GM19025 (cell line): ENCODE results near the gene MSI2.
"Not testable (repeated sequence)": the region's sequence is repeated elsewhere in the genome, so short reads cannot be mapped to it uniquely, and the experiment has no call there.

Source experiments
- ATAC-seq: cut with Tn5 transposase; IDR thresholded peaks from one replicate; pipeline ENCODE4 v1.9.1; 2021; ENCODE audit warnings: mild to moderate bottlenecking, low read depth, moderate library complexity; ENCODE audit not compliant: unreplicated experiment

The MSI2 gene

DNA sequence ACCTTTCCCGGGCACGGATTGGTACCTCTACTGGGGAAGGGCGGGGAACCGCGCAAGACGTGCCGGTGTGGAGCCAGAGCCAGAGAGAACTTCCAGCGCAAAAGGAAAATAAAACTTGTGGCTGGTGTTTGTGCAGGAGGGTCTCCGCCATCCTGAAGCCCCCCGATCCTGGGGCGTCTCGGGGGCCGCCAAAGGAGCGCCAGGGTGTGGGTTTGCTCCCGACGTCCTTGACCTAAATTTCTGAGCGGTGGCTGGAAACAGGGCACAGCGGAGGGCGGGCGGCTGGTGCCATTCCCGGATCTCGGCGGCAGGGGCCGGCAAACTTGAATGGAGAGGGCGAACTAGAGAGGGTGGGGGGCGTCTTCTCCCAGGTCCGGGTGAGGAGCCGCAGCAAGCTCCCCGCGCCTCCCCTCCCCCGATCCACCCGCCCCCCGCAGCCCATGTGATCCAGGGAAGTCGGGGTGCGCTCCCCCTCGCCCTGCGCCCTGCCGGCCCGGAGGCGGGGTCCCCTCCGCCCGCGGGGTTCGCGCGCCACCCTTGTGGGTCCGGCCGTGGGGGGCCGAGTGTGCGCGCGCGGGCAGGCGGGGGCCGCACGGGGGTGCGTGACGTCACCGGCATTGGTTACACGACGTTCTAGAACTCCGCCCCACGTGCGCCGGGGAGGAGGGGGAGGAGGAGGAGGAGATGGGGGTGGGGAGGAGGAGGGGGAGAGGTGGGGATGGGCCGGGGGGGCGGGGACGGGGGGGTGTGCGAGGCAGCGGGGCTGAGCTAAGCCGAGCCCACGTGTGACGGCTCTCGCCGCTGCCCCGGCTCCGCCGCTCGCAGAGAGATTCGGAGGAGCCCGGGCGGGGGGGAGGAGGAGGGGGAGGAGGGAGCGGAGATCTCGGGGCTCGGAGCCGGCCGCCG, at the start of gene MSI2:
Gene MSI2, plus strand, starts transcription at position 748 of the 906 bp plus-strand sequence. CDS start 220 bp downstream, outside the sequence.
- ATAC-seq = peak; percentile 78

- ATAC-seq = no peak
These were observed 49.4 kb upstream of the MSI2 start for GRCh38 chr17:57206928-57207327.

GRCh38 chr17:57207396-57207795, 48.9 kb upstream of the MSI2 start:
- ATAC-seq = no peak

DNA sequence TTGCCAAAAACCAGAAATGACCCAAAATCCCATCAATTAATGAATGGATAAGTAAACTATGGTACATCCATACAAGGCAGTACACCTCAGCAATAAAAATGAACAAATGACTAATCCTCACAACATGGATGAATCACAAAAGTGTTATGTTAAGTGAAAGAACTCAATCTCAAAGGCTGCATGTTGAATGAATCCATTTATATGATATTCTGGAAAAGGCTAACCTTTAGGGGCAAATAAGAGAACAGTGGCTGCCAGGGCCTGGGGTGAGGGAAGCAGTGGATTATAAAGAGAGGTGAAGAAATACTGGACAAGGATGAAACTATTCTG, 46.1 kb upstream of the MSI2 start:
- ATAC-seq = no peak

GRCh38 chr17:57210972-57211411, 45.3 kb upstream of the MSI2 start:
- no peak for ATAC-seq

GRCh38 chr17:57211543-57211942, 44.8 kb upstream of the MSI2 start:
- no peak for ATAC-seq

DNA sequence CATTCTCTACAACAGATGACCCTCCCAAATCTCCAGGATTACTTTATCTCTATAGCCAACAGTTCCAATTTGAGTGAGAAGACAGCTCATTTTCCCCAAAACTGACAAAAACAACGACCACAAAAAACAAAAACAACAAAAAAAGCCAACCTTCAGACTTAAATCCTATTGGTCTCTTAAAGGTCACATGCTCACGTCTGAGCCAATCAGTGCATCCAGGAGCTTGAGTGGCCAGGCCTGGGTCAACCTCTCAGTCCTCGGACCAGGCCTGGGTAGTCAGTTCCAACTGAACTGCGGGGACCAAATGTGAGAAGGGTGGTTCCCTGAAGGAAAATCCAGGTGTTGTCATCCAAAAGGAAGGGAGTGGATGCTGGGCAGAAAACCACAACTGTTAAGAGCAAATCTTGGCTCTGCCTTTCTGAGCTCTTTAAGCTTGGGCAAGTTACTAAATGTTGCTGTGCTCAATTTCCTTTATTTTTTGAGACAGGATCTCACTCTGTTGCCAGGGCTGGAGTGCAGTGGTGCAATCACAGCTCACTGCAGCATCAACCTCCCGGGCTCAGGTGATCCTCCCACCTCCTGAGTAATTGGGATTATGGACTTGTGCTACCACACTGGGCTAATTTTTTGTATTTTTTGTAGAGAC, 43.0 kb upstream of the MSI2 start:
- ATAC-seq = no peak

DNA sequence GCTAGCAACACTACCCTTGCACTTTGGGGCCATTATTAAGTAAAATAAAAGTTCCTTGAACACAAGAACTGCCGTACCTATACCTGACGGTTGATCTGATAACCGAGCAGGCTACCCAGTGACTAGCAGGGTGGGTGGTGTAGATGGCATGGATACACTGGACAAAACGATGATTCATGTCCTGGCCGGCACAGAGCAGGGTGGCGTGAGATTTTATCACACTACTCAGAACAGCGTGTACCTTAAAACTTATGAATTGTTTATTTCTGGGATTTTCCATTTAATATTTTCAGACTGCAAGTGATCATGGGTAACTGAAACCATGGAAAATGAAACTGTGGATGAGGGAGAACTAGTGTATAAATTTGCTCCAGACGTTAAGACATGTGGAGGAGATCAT, 41.0 kb upstream of the MSI2 start:
- ATAC-seq = no peak

DNA sequence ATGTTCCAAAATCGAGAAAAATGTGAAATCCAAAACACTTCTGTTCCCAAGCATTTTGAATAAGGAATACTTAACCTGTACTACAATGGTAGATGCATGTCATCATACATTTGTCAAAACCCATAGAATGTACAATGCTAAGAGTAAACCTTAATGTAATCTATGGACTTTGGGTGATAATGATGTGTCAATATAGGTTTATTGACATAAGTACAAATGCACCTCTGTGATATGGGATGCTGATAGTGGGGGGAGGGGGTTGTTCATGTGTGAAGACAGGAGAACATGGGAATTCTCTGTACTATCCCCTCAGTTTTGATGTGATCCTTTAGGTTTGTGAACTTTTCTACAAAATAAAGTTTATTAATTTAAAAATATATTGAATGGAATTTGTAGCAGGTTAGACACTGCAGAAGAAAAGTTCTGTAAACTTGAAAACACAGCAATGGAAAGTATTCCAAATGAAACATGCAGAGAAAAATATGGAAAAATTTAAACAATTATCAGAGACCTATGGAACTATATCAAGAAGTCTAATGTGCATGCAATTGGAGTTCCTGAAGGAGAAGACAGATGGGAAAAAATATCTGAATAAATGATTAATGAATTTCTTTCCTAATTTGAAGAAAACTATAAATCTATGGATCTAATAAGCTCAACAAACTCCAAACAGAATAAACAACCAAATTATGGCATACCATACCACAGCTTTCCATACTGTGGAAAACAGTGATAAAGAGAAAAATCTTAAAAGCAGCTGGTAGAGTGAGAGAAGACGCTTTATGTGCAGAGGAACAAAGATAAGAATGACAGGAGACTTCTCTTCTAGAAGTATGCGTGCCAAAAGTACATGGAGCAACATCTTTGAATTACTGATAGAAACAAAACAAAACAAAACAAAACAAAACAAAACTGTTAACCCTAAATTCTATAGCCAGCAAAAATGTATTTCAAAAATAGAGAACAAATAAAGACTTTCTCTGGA, 34.7 kb upstream of the MSI2 start:
- no peak for ATAC-seq

GRCh38 chr17:57222422-57222821, 33.9 kb upstream of the MSI2 start:
- not testable (repeated sequence) for ATAC-seq

GRCh38 chr17:57225127-57225526, 31.2 kb upstream of the MSI2 start:
- ATAC-seq = no peak

- ATAC-seq = no peak
These were observed 29.5 kb upstream of the MSI2 start for GRCh38 chr17:57226793-57227192.

GRCh38 chr17:57228911-57229310, 27.4 kb upstream of the MSI2 start:
- ATAC-seq = no peak

DNA sequence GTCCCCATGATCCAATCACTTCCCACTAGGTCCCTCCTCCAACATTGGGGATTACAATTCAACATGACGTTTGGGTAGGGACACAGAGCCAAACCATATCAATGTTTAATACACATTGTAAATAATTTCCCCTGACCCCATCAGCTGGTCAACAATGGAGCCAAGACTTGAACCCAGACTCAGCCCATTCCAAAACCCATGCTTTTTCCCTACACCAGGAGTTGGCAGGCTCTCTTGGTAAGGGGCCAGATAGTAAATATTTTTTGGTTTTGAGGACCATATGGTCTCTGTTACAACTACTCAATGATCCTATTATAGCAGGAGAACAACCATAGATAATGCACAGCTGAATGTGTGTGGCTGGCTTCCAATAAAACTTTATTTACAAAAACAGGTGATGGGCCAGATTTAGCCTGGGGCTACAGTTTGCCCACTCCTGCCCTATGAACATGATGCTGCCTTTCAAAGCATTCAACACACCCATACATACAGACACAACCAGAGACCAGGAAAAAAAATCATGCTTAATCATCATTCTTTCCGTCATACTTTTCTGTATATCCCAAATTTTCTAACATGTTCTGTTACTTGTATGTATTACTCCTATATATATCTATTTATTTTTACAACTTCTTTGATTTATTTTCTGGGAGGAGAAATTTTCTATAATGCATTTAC, 22.1 kb upstream of the MSI2 start:
- no peak for ATAC-seq

- ATAC-seq = no peak
These were observed 21.6 kb upstream of the MSI2 start for GRCh38 chr17:57234739-57235092.

GRCh38 chr17:57235124-57235523, 21.2 kb upstream of the MSI2 start:
- ATAC-seq = no peak

GRCh38 chr17:57236686-57237299, 19.5 kb upstream of the MSI2 start:
- no peak for ATAC-seq

DNA sequence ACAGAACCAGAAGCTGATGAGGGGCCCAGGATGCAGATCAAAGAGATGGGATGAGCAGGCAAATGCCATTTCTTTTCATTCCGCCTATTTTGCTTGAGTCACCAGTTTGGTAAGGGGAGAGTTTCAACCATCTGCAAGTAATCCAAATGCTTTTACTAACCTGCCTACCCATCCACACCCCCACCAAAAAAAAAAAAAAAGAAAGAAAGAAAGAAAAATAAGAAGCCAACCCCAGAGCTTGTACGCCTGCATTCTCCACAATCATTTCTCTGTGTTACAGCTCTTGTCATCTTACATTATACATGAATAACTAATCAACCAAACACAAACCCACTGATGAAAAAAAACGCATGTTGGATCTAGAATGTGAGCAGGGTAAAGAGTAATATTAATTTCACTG, 15.7 kb upstream of the MSI2 start:
- ATAC-seq = no peak

DNA sequence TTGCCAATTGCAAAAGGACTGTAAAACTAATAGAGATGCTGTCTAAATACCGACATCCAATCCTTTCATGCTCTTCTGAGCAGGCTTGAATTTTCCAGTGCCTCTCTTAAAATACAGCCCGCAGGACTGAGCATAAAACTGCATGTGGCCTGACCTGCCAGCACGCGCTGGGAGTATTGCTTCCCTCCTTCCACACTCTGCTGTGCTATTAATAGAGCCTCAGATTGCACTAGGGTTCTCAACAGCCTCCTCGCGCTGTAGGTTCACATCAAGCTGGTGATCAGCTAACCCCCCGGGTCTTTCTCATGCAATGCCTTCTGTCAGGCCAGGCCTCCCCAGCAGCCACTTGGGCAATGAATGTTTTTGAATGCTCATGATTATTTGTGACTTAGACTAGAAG, 14.2 kb upstream of the MSI2 start:
- no peak for ATAC-seq

GRCh38 chr17:57243171-57243622, 13.1 kb upstream of the MSI2 start:
- ATAC-seq = no peak
